DND-41 (cell line): ENCODE data around the gene CCDC167.

ENCODE experiments used
- ATAC-seq: fragments of 200-7000 bp; cut with Tn5 transposase; 3 replicates; pipeline ENCODE4 v1.9.1; 2021; ENCODE audit warnings: low read depth; ENCODE audit not compliant: insufficient read depth
- DNase-seq: peaks from one replicate; pipeline ENCODE4 v3.0.0-alpha.2; 2020
- H2AFZ ChIP-seq: 2 replicates; pipeline ENCODE4 v1.6.0; 2012; ENCODE audit warnings: low read depth, low read length
- H3K27ac ChIP-seq: 2 replicates; pipeline ENCODE4 v1.5.1; 2012; ENCODE audit warnings: low read length, inconsistent platforms
- H3K27me3 ChIP-seq: fragments of 200-600 bp; sonication (generic); 2 replicates; pipeline ENCODE4 v1.6.0; 2012; ENCODE audit warnings: low read length, mild to moderate bottlenecking, inconsistent platforms; ENCODE audit not compliant: insufficient read depth, poor library complexity
- H3K36me3 ChIP-seq: 2 replicates; pipeline ENCODE4 v1.5.1; 2012; ENCODE audit warnings: low read length, inconsistent platforms; ENCODE audit not compliant: insufficient read depth
- H3K4me1 ChIP-seq: 2 replicates; pipeline ENCODE4 v1.5.1; 2012; ENCODE audit warnings: mild to moderate bottlenecking, low read length; ENCODE audit not compliant: insufficient read depth
- H3K4me2 ChIP-seq: 2 replicates; pipeline ENCODE4 v1.6.0; 2012; ENCODE audit warnings: mild to moderate bottlenecking, moderate library complexity, low read length, inconsistent platforms; ENCODE audit not compliant: insufficient read depth
- H3K4me3 ChIP-seq, 2 experiments: fragments of 200-600 bp in 1 of 2; shearing (Covaris generic) in 1 of 2; 2 replicates each; pipeline ENCODE4 v1.5.1; 2012 to 2016; ENCODE audit warnings: inconsistent platforms in 2 of 2, low read length in 2 of 2, mild to moderate bottlenecking in 2 of 2, low read depth in 1 of 2, moderate library complexity in 1 of 2
- H3K79me2 ChIP-seq: 2 replicates; pipeline ENCODE4 v1.6.0; 2012; ENCODE audit warnings: low read length, inconsistent platforms; ENCODE audit not compliant: insufficient read depth
- H3K9ac ChIP-seq: 2 replicates; pipeline ENCODE4 v1.6.0; 2012; ENCODE audit warnings: low read depth, mild to moderate bottlenecking, inconsistent platforms, low read length, moderate library complexity
- H3K9me3 ChIP-seq: 2 replicates; pipeline ENCODE4 v1.5.1; 2012; ENCODE audit warnings: low read length, moderate library complexity, mild to moderate bottlenecking, inconsistent platforms; ENCODE audit not compliant: insufficient read depth, severe bottlenecking
- H4K20me1 ChIP-seq: 2 replicates; pipeline ENCODE4 v1.6.0; 2012; ENCODE audit warnings: low read length; ENCODE audit not compliant: insufficient read depth
- CTCF ChIP-seq: IDR thresholded peaks from 2 replicates; pipeline ENCODE4 v1.5.1; 2012; ENCODE audit warnings: borderline replicate concordance, low read length, moderate library complexity, mild to moderate bottlenecking; ENCODE audit not compliant: poor library complexity, severe bottlenecking; ENCODE audit errors: extremely low read depth
- EZH2 ChIP-seq: IDR thresholded peaks from 3 replicates; pipeline ENCODE4 v1.6.1; 2012; ENCODE audit warnings: borderline replicate concordance, low read depth, mild to moderate bottlenecking, moderate library complexity, low read length, inconsistent platforms; ENCODE audit not compliant: severe bottlenecking

The CCDC167 gene

GRCh38 chr6:37492236-37492972, 7.3 kb downstream of the CCDC167 start:
- Histone ChIP-seq H3K4me2 (no peak overlapping the region), H3K4me3 (no peak overlapping the region), H4K20me1 (peaks cover 45% of the 10 kb centered on the region), H2AFZ (no peak overlapping the region), H3K36me3 (peaks cover 16% of the 10 kb centered on the region), H3K79me2 (peaks cover 72% of the 10 kb centered on the region), H3K4me1 (no peaks in the 10 kb centered on the region), H3K27me3 (no peaks in the 10 kb centered on the region), H3K9ac (no peak overlapping the region), H3K27ac (no peak overlapping the region), H3K9me3 (no peaks in the 10 kb centered on the region)
- ATAC-seq (no peak), DNase-seq (no peak)
- TF ChIP-seq EZH2 (no peak), CTCF (no peak)

GRCh38 chr6:37491830-37492208, 7.9 kb downstream of the CCDC167 start:
- TF ChIP-seq EZH2 (no peak), CTCF (no peak)
- H3K9ac ChIP-seq: no peak overlapping the region
- DNase-seq (no peak), ATAC-seq (no peak)
- peaks cover 71% of the 10 kb centered on the region for H3K79me2 ChIP-seq
- peaks cover 15% of the 10 kb centered on the region for H3K36me3 ChIP-seq
- no peaks in the 10 kb centered on the region for H3K9me3 ChIP-seq
- no peaks in the 10 kb centered on the region for H3K27me3 ChIP-seq
- H4K20me1 ChIP-seq: peaks cover 49% of the 10 kb centered on the region
- H3K27ac ChIP-seq: no peak overlapping the region
- no peak overlapping the region for H2AFZ ChIP-seq
- no peaks in the 10 kb centered on the region for H3K4me1 ChIP-seq
- no peak overlapping the region for H3K4me3 ChIP-seq
- H3K4me2 ChIP-seq: no peak overlapping the region

- no peaks in the 10 kb centered on the region for H3K27me3 ChIP-seq
- no peak overlapping the region for H2AFZ ChIP-seq
- no peak overlapping the region for H3K4me2 ChIP-seq
- no peaks in the 10 kb centered on the region for H3K9me3 ChIP-seq
- no peak for DNase-seq
- H4K20me1 ChIP-seq: peaks cover 53% of the 10 kb centered on the region
- peaks cover 15% of the 10 kb centered on the region for H3K36me3 ChIP-seq
- no peaks in the 10 kb centered on the region for H3K4me1 ChIP-seq
- H3K79me2 ChIP-seq: peaks cover 71% of the 10 kb centered on the region
- no peak overlapping the region for H3K4me3 ChIP-seq
- no peak for TF ChIP-seq CTCF
- ATAC-seq: no peak
- H3K9ac ChIP-seq: no peak overlapping the region
- no peak overlapping the region for H3K27ac ChIP-seq
Measured at GRCh38 chr6:37491171-37491829, 8.4 kb downstream of the CCDC167 start.
